ENCODE measurements around the gene ACKR2.

The ACKR2 gene

DNA sequence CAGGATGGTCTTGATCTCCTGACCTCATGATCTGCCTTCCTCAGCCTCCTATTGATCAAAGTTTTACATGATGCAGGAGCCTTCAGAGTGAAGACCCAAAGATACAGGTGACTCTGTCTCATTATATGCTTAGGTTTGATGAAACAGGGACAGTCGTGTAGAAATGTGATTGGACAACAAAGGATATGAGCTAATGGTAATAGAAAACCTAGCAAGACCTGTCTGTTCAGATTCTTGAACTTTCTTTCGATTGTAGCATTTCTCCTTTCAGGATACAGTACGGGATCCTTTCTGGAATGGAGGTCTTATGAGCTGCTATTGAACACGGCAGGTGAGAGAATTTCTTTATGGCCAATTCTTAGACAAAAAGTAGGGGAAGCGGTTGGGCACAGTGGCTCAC lies at the start of gene ACKR2:
Gene ACKR2, plus strand, starts transcription at position 244 of the 400 bp plus-strand sequence. CDS start 55,058 bp downstream, outside the sequence.
- DNase-seq = no peak

DNA sequence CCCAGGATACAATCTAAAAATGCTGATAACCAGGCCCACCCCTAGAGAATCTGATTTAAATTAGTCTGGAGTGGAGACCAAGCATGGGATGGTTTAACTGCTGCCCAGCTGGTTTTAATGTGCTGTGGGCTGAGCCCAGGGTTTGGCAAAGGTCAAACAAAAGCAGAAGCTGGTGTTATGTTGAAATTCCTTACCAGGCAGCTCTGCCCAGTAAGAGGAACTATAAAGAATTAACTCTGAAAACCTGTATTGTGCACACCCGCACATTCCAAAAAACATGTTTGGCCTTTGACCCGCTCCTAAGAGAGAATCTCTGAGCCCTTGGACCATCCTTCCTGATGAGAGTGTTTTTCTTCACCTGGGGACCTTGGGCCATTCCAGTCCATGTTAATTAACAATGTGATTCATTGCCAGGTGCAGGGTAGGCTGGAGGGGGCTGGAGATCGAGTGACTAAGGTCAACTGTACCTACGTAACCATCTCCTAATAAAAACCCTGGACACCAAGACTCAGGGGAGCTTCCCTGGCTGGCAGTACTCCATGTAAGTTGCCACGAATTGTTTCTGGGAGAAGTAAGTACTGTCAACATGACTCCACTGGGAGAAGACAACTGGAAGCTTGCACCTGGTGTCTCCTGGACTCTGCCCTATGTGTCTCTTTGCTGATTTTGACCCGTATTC lies 47.1 kb upstream of the ACKR2 start:
- DNase-seq = peak in 1 of 2 donors; percentile 14

GRCh38 chr3:42763021-42763420 lies 46.2 kb upstream of the ACKR2 start:
- no peak for DNase-seq

DNA sequence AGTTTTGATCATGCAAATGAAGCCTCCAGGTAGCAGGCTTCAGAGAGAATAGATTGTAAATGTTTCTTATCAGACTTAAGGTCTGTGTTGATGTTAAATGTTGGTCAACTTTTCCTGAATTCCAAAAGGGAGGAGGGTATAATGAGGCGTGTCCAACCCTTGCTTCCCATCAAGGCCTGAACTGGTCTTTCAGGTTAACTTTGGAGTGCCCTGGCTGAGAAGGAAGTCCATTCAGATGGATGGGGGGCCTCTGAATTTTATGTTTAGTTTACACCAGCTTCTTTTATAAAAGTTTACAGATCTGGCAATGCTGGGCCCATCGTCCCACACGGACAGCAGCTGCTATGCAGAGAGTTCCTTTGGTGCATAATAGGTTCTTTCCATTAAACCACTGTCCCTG lies 45.1 kb upstream of the ACKR2 start:
- DNase-seq = no peak

GRCh38 chr3:42764561-42765295 lies 44.5 kb upstream of the ACKR2 start:
- no peak for DNase-seq

- DNase-seq = no peak
Observed at GRCh38 chr3:42769477-42770131, 39.6 kb upstream of the ACKR2 start.

GRCh38 chr3:42771271-42771670 lies 38.0 kb upstream of the ACKR2 start:
- no peak for DNase-seq

- peak; percentile 84 to 91 for DNase-seq
Observed at GRCh38 chr3:42772670-42773408, 36.4 kb upstream of the ACKR2 start, which contains the start of gene CCDC13. Gene CCDC13, minus strand, starts transcription at chr3:42773253. Its CDS starts 14,908 bp downstream, at chr3:42758345.

DNA sequence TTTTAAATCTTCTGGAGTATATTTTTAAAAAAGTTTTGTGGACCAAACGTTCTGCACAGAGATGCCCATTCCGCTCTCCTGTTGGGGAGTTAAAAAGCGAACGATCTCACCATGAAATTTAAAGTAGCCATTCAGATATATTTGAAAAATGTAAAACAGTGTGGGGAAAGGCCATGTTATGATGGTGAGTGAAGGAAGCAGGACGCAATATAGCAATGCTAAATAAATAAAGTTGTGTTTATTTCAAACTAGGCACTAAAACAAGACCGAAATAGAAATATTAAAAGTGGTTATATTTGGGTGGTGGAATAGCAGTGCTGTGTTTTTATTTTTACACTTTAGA lies 35.9 kb upstream of the ACKR2 start:
- no peak for DNase-seq

- DNase-seq = no peak
Observed at GRCh38 chr3:42778644-42779043, 30.6 kb upstream of the ACKR2 start.

GRCh38 chr3:42780398-42780797 lies 28.8 kb upstream of the ACKR2 start:
- no peak for DNase-seq

- peak in 1 of 2 donors; percentile 45 for DNase-seq
Observed at GRCh38 chr3:42780892-42781700, 28.1 kb upstream of the ACKR2 start.

- no peak for DNase-seq
Observed at GRCh38 chr3:42786212-42786611, 23.0 kb upstream of the ACKR2 start.

- DNase-seq = no peak
Observed at GRCh38 chr3:42786631-42787030, 22.6 kb upstream of the ACKR2 start.

GRCh38 chr3:42790714-42791229 lies 18.5 kb upstream of the ACKR2 start:
- no peak for DNase-seq

DNA sequence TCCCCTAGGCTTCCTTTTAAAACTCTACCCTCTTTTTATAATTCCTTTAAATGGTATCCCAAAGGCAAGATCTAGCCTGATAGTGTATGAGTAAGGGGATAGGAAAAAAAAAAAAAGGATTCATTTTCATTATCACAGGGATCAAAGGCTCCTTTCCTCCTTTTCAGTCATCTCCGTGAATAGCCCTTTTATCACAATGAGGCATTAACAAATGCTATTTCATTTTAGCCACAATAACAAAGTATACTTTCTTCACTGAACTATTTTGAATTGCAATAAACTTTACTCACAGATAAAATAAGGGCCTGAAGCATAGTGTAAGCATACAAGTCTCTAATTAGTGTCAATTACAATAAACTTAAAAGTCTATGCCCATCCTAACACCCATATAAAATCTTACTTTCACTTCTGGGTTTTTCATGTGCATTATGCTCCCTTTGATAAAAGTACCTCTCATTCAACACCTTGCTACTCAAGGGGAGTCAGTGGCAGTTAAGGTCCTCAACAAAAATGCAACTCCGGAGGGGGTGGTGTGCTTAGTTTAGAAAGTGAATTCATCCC lies 13.5 kb upstream of the ACKR2 start:
- no peak for DNase-seq

GRCh38 chr3:42796332-42796885 lies 12.8 kb upstream of the ACKR2 start:
- DNase-seq = no peak

DNA sequence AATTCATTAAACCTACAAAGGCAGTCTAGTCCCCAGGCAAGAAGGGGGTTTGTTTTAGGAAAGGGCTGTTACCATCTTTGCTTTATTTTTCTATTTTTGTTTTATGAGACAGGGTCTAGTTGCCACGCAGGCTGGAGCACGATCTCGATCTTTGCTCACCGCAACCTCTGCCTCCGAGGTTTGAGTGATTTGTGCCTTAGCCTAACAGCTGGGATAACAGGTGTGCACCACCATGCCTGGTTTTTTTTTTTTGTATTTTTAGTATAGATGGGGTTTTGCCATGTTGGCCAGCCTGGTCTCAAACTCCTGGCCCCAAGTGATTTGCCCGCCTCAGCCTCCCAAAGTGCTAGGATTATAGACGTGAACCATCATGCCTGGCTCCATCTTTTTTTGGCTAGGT lies 9.9 kb upstream of the ACKR2 start:
- DNase-seq = no peak

- no peak for DNase-seq
Observed at GRCh38 chr3:42800251-42800650, 9.0 kb upstream of the ACKR2 start.

GRCh38 chr3:42801048-42801620 lies 8.1 kb upstream of the ACKR2 start:
- no peak for DNase-seq

GRCh38 chr3:42801784-42802183 lies 7.5 kb upstream of the ACKR2 start:
- no peak for DNase-seq

Measured in bone marrow (tissue), 2 donors.